ENCODE data around the gene METAP1D.
"Not testable (repeated sequence)": the region's sequence is repeated elsewhere in the genome, so short reads cannot be mapped to it uniquely, and the experiment has no call there.

Gene METAP1D

GRCh38 chr2:172105471-172106107 lies 105.8 kb downstream of the METAP1D start:
- ATAC-seq, result no peak

DNA sequence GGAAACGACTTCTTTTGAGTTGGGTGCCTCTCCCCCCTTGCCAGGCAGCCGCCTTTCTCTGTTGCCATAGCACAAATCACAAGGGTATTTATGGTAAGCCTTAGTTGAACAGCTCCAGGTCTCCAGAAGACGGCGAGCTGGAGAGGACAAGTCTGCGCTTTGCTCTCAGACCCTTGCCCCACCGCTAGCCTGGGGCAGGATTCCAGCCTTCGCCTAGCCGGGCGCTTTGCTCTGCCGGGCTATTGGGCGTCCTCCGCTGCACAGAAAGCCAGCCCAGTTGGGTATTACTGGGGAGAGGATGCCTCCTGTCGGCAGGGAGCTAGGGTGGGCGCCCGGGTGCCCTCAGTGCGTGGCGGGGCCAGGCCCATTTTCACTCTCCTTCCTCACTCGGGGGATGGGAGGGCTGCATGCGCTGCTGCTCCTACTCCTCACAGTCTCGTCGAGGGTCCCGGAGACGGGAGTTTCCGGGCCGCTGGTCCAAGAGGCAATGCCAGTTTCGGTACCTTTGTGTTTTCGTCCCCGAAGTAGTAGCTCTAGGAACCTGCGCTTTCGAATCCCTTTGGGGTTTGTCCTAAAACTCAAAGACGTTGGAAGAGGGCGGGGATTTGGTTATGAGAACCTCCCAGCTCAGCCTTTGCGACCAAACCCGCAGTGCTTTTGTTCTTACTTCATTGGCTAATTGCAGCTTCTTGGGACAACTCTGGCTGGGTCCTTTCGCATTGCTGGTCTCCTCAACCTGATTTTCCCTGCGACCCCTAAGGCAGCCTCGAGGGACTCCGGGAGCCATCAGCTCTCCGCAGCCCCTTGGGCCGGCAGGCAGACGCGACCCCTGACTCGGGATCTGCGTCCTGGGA lies 106.6 kb downstream of the METAP1D start:
- peak in 1 of 2 donors; percentile 25 for ATAC-seq

DNA sequence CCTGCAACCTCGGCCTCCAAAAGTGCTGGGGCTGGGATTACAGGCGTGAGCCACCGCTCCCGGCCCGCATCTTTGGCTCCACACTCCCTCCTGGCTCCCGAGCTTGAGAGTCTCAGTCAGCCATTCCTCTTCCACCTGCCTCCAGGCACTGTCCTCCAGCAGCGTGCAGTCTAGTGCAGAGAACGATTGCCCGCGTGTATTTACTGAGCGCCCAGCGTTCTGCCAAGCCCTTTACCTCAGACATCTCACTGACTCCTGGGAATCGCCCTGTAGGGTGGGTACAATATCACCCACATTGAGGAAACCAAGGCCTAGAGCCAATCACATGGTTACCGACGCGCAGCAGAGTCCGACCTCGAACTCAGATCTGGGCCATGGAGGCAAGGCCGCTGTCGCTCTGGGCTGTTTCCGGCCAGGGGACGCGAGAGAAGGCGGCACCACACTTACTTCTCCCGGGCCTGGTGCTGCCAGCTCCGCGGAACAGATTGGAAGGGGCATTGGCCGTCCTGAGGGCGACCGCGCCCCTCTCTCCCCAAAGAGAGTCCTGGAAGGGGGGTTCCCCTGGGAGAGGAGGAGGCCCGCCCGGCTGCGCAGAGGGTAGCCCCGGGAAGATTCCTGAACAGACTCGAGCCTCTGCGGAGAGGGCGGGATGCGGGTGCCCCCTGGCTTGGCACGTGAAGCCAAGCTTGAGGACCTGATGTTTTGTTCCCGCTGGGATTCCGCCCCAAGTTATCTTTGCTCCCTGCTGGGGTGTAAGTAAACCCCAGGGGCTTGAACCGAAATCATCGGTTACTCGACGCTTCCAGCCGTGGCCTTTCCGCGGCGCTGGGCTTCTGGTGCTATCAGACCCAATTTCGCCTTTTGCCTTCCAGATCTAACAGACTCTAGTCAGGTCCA lies 108.2 kb downstream of the METAP1D start:
- ATAC-seq, result no peak

DNA sequence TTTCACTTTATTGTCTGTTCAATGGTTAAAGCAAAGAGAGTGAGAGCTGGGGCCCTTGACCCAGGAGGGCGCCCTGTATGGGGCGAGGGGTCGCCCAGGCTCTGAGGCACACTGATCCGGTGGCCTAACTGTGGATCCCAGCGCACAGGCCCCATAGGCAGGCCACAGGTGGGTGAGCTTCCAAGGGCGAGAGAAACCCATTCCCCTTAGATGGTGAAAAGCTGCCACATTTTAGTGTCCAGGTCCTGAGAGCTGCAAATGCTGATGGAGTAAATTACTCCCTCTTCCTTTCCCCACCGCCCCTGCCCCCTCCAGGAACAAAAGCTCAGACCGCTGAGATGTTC lies 108.8 kb downstream of the METAP1D start:
- no peak for ATAC-seq

GRCh38 chr2:172109256-172109987 lies 109.7 kb downstream of the METAP1D start:
- ATAC-seq, result no peak

DNA sequence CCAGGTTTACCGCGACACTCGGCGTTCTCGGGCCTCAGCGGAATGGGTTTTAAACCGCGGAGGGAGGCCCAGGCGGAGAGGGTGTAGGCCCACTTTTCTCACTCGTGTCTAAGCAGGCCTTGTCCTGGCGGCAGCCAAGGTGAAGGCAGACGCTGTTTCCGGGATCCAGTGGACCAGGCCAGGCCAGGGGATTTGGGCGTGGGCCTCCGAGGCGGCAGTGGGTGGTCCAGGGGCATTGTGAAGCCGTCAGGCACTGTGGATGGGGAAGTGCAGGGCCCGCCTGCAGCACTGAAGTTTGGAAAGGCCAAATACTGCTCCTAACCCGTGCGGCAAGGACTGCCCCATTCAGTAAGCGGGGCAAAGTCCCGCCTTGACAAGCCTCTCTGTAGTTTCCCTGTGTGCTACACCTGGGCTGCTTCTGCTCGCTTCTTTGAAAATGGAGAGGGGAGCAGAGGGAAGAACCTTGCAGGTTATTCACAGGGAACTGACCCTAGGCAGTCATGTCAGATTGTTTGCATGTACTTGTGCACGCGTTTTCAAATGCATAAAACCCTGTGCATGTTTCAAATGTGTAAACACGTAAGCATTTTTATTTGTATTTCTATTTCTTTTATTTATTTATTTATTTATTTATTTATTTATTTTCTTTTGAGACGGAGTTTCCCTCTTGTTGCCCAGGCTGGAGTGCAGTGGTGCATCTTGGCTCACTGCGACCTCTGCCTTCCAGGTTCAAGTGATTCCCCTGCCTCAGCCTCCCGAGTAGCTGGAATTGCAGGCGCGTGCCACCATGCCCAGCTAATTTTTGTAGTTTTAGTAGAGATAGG lies 110.4 kb downstream of the METAP1D start:
- ATAC-seq, result no peak

DNA sequence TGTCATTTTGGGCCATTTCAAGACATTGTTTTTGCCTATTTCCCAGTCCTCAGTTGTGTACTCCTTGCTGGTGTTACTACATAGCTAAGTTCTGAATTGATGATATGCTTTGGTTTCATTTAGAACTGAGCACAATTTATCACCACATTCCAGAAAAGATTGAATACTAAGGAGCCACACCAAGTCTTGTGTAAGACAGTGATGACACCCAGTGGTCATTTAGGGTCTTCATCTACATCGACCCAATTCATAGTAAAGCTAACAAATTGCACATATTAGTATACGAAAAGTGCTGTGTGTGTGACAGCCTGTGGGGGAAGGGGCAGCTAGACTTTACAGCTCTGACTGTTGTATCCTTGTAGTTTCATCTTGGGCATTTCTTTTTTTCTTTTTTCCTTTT lies 113.9 kb downstream of the METAP1D start:
- ATAC-seq, result no peak

- ATAC-seq, result not testable (repeated sequence)
Measured at GRCh38 chr2:172114176-172114575, 114.4 kb downstream of the METAP1D start.

DNA sequence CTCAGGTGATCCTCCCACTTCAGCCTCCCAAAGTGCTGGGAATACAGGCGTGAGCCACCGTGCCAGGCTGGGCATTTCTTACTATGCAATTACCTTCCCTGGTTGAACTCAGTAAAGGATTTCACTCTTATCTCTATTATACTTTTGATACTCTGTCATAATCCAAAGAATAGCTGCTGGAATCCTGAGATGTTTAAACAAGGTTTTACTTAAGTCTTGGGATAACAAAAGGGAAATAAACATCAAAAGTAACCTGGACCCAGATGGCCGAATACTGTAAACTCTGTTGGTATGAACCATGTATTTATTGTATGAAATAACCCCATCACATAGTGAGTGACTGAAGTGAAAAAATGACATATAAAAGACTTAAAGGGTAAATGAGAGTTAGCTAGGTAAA lies 114.8 kb downstream of the METAP1D start:
- ATAC-seq, result no peak

GRCh38 chr2:172116107-172116506 lies 116.4 kb downstream of the METAP1D start:
- ATAC-seq, result no peak

DNA sequence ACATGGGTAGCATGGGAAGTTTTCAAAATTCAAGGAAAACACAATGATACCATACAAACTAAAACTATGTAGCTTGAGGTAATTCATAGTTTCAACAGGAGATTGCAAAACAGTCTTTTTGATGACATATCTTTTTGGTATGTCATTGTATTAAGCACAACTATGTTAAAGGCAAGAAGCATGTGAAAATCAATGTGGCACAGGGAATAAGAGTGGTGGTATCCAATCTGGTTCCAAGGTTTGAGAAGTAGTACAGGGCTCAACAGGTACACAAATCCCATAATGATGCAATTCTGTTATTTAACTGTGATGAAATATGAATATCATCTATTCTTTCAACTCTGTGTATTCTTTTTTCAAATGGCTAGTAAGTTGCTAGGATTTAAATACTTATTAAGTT lies 119.3 kb downstream of the METAP1D start:
- no peak for ATAC-seq

DNA sequence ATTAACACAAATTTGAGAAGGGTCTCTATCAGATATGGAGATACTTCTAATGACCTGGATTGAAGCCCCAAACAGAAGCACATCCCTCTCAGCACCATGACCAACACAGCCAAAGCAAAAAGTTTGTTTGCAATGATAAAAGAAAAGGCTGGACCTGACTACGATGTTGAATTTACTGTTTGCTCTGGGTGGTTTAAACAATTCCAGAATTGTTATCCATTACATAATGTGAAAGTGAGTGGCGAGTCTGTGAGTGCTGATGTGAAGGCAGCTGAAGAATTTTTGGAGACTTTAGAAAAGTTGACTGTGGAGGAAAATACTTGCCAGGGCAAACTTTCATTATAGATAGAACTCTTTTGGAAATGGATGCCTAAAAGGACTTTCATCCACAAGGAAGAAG lies 120.4 kb downstream of the METAP1D start:
- no peak for ATAC-seq

GRCh38 chr2:172128484-172128883 lies 128.7 kb downstream of the METAP1D start:
- ATAC-seq, result no peak

DNA sequence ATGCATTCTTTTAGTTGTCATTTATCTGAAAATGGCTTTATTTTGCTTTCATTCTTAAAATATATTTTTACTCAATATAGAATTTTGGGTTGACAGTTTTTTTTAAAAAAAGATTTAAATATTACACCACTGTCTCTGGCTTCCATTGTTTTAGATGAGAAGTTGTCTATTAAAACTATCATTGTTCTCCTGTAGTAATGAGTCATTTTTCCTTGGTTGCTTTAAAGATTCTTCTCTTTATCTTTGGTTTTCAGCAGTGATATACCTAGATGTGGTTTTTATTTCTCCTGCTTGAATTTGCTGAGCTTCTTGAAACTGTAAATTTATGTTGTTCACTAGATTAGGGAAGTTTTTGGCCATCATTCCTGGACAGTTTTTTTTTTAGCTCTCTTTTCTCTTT lies 129.7 kb downstream of the METAP1D start:
- no peak for ATAC-seq

Measured in activated CD4-positive, CD25-positive, alpha-beta regulatory T cell treated with anti-CD3 and anti-CD28 coated beads, Interleukin-2, amount 50 U/mL, for 24 hours (primary cell).